Thymus (tissue), 11 donors: Measurements from ENCODE around the gene LHFPL2. TPM values are rescaled to one million over a fixed set of nuclear protein-coding genes. Genes with fewer than 3 reads are reported as not detected.

ENCODE experiments used
- DNase-seq, 9 donors: peaks; one replicate each; pipeline ENCODE4 v3.0.0-alpha.2; 2013; ENCODE audit warnings: low spot score in 9 of 9, low read depth in 6 of 9, missing footprints in 1 of 9
- H3K27ac ChIP-seq, 2 donors: one replicate each; pipeline ENCODE4 v1.5.1; 2013; ENCODE audit warnings: control low read depth in 1 of 2, low read depth in 1 of 2, low read length in 1 of 2, mild to moderate bottlenecking in 1 of 2, moderate library complexity in 1 of 2
- H3K27me3 ChIP-seq, 2 donors: one replicate each; pipeline ENCODE4 v1.5.1; 2013; ENCODE audit warnings: low read length in 1 of 2; ENCODE audit not compliant: control insufficient read depth in 2 of 2, insufficient read depth in 1 of 2
- H3K36me3 ChIP-seq, 2 donors: one replicate each; pipeline ENCODE4 v1.5.1; 2013; ENCODE audit warnings: low read length in 1 of 2, mild to moderate bottlenecking in 1 of 2, moderate library complexity in 1 of 2; ENCODE audit not compliant: control insufficient read depth in 2 of 2, insufficient read depth in 2 of 2
- H3K4me1 ChIP-seq, 2 donors: one replicate each; pipeline ENCODE4 v1.5.1; 2013; ENCODE audit warnings: low read length in 2 of 2; ENCODE audit not compliant: control insufficient read depth in 2 of 2, insufficient read depth in 2 of 2
- H3K4me3 ChIP-seq, 2 donors: one replicate each; pipeline ENCODE4 v1.5.1; 2013; ENCODE audit warnings: low read length in 2 of 2, control low read depth in 1 of 2, mild to moderate bottlenecking in 1 of 2
- H3K9me3 ChIP-seq, 2 donors: one replicate each; pipeline ENCODE4 v1.5.1; 2013; ENCODE audit warnings: low read length in 1 of 2, mild to moderate bottlenecking in 1 of 2; ENCODE audit not compliant: control insufficient read depth in 2 of 2, insufficient read depth in 1 of 2
- WGBS: extraction: QIAGEN DNeasy Blood & Tissue Kit; methylation state at CpG from one replicate; pipeline ENCODE4 v1.1.7; 2013; 5-methylcytosine and 5-hydroxymethylcytosine counted together
- polyA plus RNA-seq: library from polyadenylated mRNA; stranded (reverse); fragments of 200-250 nt; gene quantifications from one replicate; pipeline ENCODE4 v1.2.3, GENCODE V29; 2013
- total RNA-seq: library from RNA; stranded (reverse); fragments of 120-200 nt; gene quantifications from one replicate; pipeline ENCODE4 v1.2.4, GENCODE V29; 2013
- donor health status: healthy.

The LHFPL2 gene
- total and polyA plus RNA-seq, 2 donors: 9.1 to 21.4 TPM

GRCh38 chr5:78568676-78569075, 79.9 kb downstream of the LHFPL2 start:
- H3K9me3 ChIP-seq: no peaks in the 10 kb centered on the region
- H3K36me3 ChIP-seq: no peaks in the 10 kb centered on the region
- no peak overlapping the region for H3K4me3 ChIP-seq
- H3K27ac ChIP-seq: no peak overlapping the region
- 95% methylated on average over 3 of the region's 3 CpGs for WGBS
- no peak for DNase-seq
- H3K27me3 ChIP-seq: no peaks in the 10 kb centered on the region
- peaks cover 0 to 9% of the 10 kb centered on the region in 2 donors for H3K4me1 ChIP-seq

DNA sequence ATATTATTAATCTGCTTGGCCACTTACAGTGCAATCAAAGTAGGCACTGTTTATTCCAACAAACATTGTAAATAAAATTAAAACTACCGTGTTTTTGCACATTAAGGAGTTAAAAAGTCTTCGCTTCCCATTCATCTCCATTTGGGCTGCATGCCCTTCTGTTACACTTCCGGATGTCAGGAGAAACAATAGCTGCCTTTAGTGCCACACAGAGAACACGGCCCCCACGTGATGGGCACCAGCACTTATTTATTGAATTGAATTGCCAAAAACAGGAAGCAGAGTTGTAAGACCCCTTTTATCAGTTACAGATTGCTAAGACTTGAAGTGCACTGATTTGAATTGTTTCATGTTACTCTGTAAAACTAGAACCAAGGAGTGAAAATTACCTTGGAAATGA, 80.4 kb downstream of the LHFPL2 start:
- Histone ChIP-seq H3K27ac (no peak overlapping the region), H3K4me3 (no peak overlapping the region), H3K27me3 (no peaks in the 10 kb centered on the region), H3K4me1 (peaks cover 0 to 6% of the 10 kb centered on the region in 2 donors), H3K9me3 (no peaks in the 10 kb centered on the region), H3K36me3 (no peaks in the 10 kb centered on the region)
- DNase-seq: no peak
- WGBS: 62% methylated on average over 5 of the region's 5 CpGs

- WGBS: 97% methylated on average over 3 of the region's 3 CpGs
- no peak for DNase-seq
- Histone ChIP-seq H3K36me3 (no peaks in the 10 kb centered on the region), H3K9me3 (no peaks in the 10 kb centered on the region), H3K27ac (no peak overlapping the region), H3K4me1 (no peaks in the 10 kb centered on the region), H3K4me3 (no peak overlapping the region), H3K27me3 (no peaks in the 10 kb centered on the region)
Measured at GRCh38 chr5:78567617-78568016, 81.0 kb downstream of the LHFPL2 start.

DNA sequence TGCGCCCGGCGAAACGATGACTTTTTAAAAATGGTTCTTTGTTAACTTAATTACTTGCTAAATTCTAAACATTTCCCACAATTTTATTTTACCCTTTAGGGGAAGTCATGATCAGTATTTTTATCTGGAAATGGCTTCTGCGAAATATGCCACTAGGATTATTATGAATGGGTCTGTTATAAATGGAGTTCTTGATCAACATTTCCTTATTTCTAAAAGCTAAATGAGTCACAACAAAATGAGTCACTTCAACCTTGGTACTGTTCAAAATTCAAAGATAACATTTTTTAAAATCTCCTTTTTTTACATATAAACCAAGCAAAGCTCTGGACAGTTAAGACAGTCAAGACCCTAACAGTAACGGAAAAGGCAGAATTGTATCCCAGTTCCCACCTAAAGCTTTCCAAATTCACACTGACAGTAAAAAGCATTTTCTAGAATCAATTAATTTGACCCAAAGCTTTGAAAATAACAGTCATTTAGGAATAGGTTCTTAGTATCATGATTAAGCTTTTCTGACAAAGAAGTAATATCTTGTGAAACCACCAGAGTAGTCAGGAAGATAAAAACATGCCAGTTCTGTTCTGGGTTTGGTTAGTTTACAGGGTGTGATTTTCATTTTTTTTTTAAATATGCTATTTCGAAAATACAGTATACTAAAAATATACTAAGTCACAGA, 81.7 kb downstream of the LHFPL2 start:
- no peaks in the 10 kb centered on the region for H3K9me3 ChIP-seq
- H3K27ac ChIP-seq: no peak overlapping the region
- H3K36me3 ChIP-seq: no peaks in the 10 kb centered on the region
- H3K4me3 ChIP-seq: no peak overlapping the region
- no peak for DNase-seq
- peaks cover 0 to 3% of the 10 kb centered on the region in 2 donors for H3K4me1 ChIP-seq
- 95% methylated on average over 7 of the region's 7 CpGs for WGBS
- H3K27me3 ChIP-seq: no peaks in the 10 kb centered on the region

DNA sequence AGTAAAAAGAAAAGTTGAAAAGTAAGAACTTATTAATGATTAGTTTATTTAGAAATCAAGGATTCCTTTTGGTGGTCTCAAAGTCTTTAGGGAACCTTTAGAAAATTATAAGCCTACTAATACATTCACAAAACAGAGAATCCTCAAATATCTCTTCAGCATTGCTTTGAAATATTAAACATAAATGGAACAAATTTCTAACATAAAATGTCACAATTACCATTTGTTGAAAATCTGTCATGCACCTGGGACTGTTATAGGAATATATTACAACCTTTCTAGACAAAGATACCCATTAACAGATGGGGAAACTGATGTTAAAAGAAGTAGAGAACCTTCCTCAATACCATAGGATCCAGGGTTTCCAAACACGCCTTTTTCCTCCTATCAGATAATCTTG, 83.2 kb downstream of the LHFPL2 start:
- H3K27me3 ChIP-seq: no peaks in the 10 kb centered on the region
- 93% methylated on average over 1 of the region's 1 CpG for WGBS
- H3K36me3 ChIP-seq: no peaks in the 10 kb centered on the region
- no peak for DNase-seq
- H3K4me3 ChIP-seq: no peak overlapping the region
- H3K4me1 ChIP-seq: peaks cover 0 to 4% of the 10 kb centered on the region in 2 donors
- H3K9me3 ChIP-seq: no peaks in the 10 kb centered on the region
- no peak overlapping the region for H3K27ac ChIP-seq

- no peaks in the 10 kb centered on the region for H3K9me3 ChIP-seq
- no peaks in the 10 kb centered on the region for H3K27me3 ChIP-seq
- no peaks in the 10 kb centered on the region for H3K36me3 ChIP-seq
- WGBS: 51% methylated on average over 2 of the region's 2 CpGs
- H3K4me3 ChIP-seq: no peak overlapping the region
- H3K4me1 ChIP-seq: peaks cover 0 to 4% of the 10 kb centered on the region in 2 donors
- no peak overlapping the region for H3K27ac ChIP-seq
- DNase-seq: no peak
Measured at GRCh38 chr5:78563621-78564020, 85.0 kb downstream of the LHFPL2 start.

DNA sequence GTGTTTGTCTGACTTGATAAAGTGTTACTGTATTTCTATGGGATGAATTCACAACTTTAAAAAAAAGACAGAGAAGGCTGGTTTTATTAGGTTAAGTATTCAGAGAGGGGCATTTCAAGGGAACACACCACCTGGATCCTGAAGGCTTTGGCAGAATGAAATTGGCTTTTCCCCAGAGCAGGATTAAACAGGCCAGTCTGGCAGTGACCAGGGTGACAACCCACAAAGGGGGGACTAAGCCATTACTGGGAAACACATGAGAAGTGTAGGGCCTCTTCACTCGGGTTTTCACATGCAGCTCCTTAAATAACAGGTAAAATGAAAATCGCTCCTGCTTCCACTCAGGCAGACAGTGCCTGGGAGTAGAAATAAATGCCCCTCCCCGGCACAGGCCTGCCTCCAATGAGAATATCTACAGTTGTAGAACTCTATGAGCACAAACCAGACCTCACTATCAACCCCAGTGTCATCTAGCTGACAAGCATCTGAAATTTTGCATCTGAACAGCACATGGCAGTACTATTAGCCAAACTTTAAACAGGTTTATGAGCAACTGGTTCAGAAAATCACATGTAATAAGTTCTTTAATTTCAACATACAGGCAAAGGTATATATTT, 85.8 kb downstream of the LHFPL2 start:
- DNase-seq: no peak
- H3K27me3 ChIP-seq: no peaks in the 10 kb centered on the region
- no peaks in the 10 kb centered on the region for H3K36me3 ChIP-seq
- H3K9me3 ChIP-seq: no peaks in the 10 kb centered on the region
- no peak overlapping the region for H3K4me3 ChIP-seq
- WGBS: 92% methylated on average over 3 of the region's 3 CpGs
- H3K27ac ChIP-seq: no peak overlapping the region
- peaks cover 0 to 4% of the 10 kb centered on the region in 2 donors for H3K4me1 ChIP-seq

- Histone ChIP-seq H3K9me3 (no peaks in the 10 kb centered on the region), H3K4me1 (peaks cover 0 to 4% of the 10 kb centered on the region in 2 donors), H3K27ac (no peak overlapping the region), H3K36me3 (no peaks in the 10 kb centered on the region), H3K27me3 (no peaks in the 10 kb centered on the region), H3K4me3 (no peak overlapping the region)
- 98% methylated on average over 3 of the region's 3 CpGs for WGBS
- no peak for DNase-seq
Measured at GRCh38 chr5:78562001-78562400, 86.6 kb downstream of the LHFPL2 start.

DNA sequence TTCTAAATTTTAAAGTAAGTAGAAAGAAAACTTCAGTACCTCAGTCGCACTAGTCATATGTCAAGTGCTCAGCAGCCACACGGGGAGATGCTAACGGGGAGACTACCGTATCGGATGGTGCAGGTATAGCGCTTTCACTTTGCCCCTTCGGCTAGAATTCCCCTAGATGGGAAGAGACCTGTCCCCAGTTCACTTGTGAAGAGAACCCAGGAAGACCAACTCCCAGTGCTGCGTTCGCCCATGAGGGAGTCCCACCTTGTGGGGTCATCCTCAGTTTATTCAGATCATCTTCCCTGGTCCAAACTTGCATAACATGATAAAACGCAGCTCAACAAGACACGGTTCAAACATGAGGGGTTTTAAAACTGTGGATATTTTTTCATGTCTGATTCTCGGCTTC, 87.3 kb downstream of the LHFPL2 start:
- H3K27ac ChIP-seq: no peak overlapping the region
- H3K4me3 ChIP-seq: no peak overlapping the region
- no peaks in the 10 kb centered on the region for H3K27me3 ChIP-seq
- DNase-seq: no peak
- WGBS: 98% methylated on average over 12 of the region's 12 CpGs
- no peaks in the 10 kb centered on the region for H3K36me3 ChIP-seq
- H3K9me3 ChIP-seq: no peaks in the 10 kb centered on the region
- H3K4me1 ChIP-seq: peaks cover 0 to 4% of the 10 kb centered on the region in 2 donors
